GM19397 (cell line): ENCODE data around the gene OMG.
"Not testable (repeated sequence)": the region's sequence is repeated elsewhere in the genome, so short reads cannot be mapped to it uniquely, and the experiment has no call there.

Experiments
- ATAC-seq: cut with Tn5 transposase; IDR thresholded peaks from one replicate; pipeline ENCODE4 v1.9.1; 2021; ENCODE audit warnings: mild to moderate bottlenecking, moderate library complexity; ENCODE audit not compliant: unreplicated experiment

OMG gene

GRCh38 chr17:31297090-31297489 lies at the start of gene OMG:
OMG (minus strand) TSS chr17:31297239; CDS start chr17:31296331, 908 bp downstream.
- ATAC-seq = no peak

- not testable (repeated sequence) for ATAC-seq
Observed at GRCh38 chr17:31345191-31345747, 48.2 kb upstream of the OMG start.

GRCh38 chr17:31339906-31340661 lies 43.0 kb upstream of the OMG start:
- ATAC-seq = no peak

- no peak for ATAC-seq
Observed at GRCh38 chr17:31329221-31329620, 32.2 kb upstream of the OMG start.

DNA sequence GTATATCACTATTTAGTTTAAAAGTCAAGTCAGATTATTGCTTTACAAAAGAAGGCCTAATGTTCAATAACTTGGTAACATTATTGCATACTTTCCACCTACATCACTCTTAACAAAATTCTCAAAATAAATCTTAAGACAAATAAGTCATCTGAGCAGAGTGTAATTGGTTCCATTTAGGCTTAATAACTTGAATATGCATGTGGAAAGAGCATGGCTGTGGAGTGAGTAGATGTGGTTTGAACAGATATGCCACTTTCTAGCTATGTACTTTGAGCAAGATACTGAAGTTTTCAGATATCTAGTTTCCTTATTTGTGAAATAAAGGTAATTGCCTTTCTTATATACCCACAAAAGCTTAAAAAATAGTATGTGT lies 31.1 kb upstream of the OMG start:
- ATAC-seq = no peak

GRCh38 chr17:31327534-31328159 lies 30.6 kb upstream of the OMG start:
- no peak for ATAC-seq

- no peak for ATAC-seq
Observed at GRCh38 chr17:31323551-31323950, 26.5 kb upstream of the OMG start.

DNA sequence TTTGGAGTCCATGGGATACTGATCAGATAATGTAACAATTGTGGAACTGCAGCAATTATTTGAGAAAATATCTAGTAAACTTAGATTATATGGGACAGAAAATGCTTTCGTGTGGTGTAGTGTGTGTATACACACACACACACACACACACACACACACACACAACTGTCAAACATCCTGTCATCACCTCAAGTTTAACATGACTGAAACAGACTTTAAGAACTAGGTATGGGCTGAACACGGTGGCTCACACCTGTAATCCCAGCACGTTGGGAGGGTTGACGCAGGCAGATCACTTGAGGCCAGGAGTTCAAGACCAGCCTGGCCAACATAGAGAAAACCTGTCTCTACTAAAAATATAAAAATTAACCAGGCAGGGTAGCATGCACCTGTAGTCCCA lies 24.9 kb upstream of the OMG start:
- no peak for ATAC-seq

GRCh38 chr17:31321481-31321880 lies 24.4 kb upstream of the OMG start, which contains the start of gene EVI2A:
EVI2A (minus strand) TSS chr17:31321622; CDS start chr17:31319013, 2,609 bp downstream.
- no peak for ATAC-seq

- no peak for ATAC-seq
Observed at GRCh38 chr17:31320791-31321190, 23.8 kb upstream of the OMG start.

DNA sequence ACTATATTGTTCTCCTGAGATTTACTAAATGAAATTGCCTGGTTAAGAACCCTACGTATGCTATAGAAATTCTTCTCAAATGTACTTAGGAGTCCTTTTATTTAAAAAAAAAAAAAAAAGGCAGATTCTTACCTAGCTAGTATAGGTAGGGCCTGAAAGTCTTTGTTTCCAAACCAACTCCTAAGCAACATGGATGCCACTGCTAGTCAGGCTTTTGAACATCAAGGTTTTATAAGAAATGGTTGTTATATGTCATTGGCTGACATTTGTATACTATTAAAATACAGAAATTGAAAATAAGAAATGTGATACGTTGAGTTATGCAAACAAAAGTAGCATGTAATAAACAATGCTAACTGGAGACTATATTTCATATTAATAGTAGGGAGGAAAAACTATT lies 23.2 kb upstream of the OMG start:
- no peak for ATAC-seq

DNA sequence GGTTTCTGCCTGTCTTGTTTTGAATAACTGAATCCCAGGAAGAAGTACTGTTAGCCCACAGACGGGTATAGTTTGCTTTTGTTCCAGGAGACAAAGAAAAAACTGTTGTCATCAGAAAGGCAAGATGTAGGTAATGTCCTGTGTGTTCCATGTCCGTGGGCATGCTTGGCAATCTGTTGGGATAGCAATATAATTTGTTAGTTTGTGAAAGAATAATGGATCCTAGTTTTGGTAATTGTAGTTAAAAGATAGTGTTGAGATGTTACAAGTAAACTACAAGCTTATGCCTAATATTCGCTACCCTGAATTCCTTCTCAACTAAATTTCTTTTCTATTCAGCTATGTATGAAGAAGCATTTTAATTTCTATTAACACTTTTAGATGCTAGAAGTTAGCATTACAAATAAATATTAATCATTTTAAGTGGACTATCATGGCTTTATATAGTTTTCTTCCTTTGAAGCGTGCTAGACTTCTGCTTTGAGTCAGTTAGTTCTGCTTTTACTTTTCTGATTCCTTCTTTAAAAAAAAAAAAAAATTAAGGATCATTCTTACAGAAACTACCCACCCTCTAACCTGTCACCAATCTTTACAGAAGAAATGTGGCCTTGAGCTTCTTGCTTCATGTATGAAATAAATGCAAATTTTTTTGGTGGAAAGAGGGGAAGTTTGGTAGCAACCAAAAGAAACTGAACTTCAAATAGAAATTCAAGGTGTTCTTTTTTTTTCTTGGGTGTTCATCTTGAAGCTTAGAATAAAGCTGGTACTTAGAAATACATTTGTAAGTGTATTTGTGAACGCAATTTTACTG lies 22.0 kb upstream of the OMG start:
- no peak for ATAC-seq

- peak; percentile 41 for ATAC-seq
Observed at GRCh38 chr17:31318298-31318801, 21.3 kb upstream of the OMG start.

DNA sequence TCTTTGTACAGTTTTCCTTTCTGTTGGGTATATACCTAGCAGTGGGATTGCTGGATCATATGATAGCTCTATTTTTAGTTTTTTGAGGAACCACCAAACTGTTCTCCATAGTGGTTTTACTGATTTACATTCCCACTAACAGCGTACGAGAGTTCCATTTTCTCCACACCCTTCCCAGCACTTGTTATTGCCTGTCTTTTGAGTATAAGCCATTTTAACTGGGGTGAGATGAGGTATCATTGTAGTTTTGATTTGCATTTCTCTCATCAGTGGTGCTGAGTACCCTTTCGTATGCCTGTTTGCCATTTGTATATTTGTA lies 17.7 kb upstream of the OMG start:
- no peak for ATAC-seq

- ATAC-seq = no peak
Observed at GRCh38 chr17:31313982-31314781, 17.1 kb upstream of the OMG start, which contains the start of gene EVI2B. EVI2B (minus strand) TSS chr17:31314054; CDS start chr17:31305609, 8,445 bp downstream.

GRCh38 chr17:31312223-31312622 lies 15.2 kb upstream of the OMG start:
- ATAC-seq = not testable (repeated sequence)

DNA sequence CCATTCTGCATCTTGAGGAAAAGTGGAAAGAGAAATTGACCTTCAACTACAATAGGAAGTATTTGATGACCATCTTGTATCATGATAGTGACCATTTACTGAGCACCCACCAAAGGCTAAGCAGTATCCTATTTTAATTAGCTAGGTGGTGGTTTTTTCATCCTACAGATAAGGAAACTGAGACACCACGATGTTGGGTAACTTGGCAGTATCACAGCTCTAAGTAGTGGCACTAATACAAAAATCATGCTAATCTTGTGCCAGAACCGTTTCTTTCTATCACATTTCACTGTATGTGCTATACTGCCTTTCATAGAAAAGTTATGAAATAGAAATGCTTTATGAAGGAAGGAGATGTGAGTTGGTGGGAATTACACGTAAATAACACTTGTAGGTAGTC lies 14.5 kb upstream of the OMG start:
- no peak for ATAC-seq

DNA sequence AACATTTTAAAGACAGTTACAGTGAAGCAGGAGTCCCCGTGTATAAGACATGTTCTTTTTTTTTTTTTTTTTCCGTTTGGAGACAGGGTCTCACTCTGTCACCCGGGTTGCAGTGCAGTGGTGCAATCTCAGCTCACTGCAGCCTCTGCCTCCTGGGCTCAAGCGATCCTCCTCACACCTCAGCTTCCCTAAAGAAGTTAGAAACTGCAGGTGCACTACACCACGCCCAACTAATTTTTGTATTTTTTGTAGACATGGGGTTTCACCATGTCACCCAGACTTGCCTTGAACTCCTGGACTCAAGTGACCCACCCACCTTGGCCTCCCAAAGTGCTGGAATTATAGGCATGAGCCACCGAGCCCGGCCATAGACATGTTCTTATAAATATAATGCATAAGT lies 13.8 kb upstream of the OMG start:
- ATAC-seq = no peak

DNA sequence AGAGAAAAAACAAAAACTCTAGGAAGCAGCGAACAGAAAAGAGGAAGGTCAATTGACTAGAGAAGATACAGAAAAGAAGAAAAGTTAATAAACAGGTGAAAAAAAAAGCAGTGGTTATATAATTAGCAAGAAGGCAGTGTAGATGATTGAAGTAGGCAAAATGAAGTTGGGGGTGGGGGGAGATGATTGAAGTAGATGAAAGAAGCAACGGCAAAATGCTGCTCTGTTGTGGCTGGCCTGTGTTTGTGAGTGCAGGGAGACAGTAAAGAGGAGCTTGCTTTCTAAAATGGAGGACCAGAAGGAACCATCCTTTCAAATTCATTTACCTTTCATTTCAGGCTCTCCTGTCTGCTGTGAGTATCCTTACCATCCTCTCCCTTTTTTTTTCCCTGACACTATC lies 13.2 kb upstream of the OMG start:
- no peak for ATAC-seq

DNA sequence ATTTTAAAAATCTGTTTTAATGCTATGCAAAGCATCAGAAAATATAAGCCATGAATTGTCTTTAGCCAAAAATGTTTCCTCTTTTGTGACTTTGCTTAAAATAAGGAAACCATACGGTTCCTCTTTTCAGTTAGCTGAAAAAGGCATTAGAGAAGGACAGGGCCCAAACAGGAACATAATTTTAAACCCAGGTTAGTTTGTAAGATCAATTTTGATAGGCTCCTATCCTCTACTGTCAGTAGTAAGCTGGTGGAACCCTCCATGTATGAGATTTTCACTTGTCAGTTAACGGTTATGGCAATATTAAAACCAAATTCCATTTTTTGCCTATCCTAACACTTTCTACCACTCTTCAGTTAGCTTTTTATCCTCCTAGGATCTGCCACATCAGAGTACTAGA lies 12.5 kb upstream of the OMG start:
- ATAC-seq = no peak
